K562 (cell line): ENCODE results near the gene PTPRO.

ENCODE experiments used
- HMG20A ChIP-seq: fragments of 450-650 bp; formaldehyde crosslinking; conservative IDR thresholded peaks from 2 replicates; pipeline ENCODE4 v1.4.0; 2020; ENCODE audit warnings: mild to moderate bottlenecking, mixed read lengths
- TF ChIP-seq, protein P1 (sequence below), 3 experiments: IDR thresholded peaks in 2 of 3; conservative IDR thresholded peaks in 1 of 3; 2 replicates each; pipeline ENCODE4 v1.5.1; 2011 to 2012; ENCODE audit warnings: low read length in 3 of 3, mild to moderate bottlenecking in 3 of 3, control low read depth in 2 of 3, improper control_type of control experiment in 1 of 3, inconsistent platforms in 1 of 3, low read depth in 1 of 3, mixed read lengths in 1 of 3, moderate library complexity in 1 of 3; ENCODE audit not compliant: insufficient read depth in 2 of 3

DNA sequence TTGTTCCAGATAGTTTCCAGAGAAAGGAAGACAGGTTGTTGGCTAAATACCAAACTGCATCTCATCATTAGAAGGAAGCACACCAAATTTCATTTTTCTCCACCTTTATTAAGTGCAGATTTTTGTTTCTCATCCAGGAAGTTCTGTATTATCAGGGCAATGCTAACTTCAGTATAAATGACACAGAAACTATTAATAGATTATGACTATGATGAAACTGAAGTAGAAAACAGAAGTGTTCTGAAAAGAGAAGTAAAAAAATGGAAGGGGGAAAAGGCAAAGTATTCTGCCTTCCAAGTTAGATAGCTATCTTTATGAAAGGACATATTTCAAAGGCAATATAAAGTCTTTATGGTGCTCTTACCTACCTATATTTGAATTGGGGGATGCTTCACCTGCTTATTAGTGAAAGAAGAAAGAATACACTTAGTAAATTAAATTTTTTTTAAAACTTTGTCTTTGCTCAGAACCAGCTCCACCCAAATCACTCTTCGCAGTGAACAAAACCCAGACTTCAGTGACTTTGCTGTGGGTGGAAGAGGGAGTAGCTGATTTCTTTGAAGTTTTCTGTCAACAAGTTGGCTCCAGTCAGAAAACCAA is 223.9 kb downstream of the PTPRO start:
- TF ChIP-seq, protein P1, sequence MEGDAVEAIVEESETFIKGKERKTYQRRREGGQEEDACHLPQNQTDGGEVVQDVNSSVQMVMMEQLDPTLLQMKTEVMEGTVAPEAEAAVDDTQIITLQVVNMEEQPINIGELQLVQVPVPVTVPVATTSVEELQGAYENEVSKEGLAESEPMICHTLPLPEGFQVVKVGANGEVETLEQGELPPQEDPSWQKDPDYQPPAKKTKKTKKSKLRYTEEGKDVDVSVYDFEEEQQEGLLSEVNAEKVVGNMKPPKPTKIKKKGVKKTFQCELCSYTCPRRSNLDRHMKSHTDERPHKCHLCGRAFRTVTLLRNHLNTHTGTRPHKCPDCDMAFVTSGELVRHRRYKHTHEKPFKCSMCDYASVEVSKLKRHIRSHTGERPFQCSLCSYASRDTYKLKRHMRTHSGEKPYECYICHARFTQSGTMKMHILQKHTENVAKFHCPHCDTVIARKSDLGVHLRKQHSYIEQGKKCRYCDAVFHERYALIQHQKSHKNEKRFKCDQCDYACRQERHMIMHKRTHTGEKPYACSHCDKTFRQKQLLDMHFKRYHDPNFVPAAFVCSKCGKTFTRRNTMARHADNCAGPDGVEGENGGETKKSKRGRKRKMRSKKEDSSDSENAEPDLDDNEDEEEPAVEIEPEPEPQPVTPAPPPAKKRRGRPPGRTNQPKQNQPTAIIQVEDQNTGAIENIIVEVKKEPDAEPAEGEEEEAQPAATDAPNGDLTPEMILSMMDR (IDR thresholded peaks at IDR 0.05 in 2 of 3, conservative IDR thresholded peaks at IDR 0.05 in 1 of 3; ENCODE audit: insufficient read depth in 2 of 3, low read depth in 1 of 3, low read length in 3 of 3), result no peak
- TF ChIP-seq HMG20A (CRISPR knock-in tag), result no peak
